Measurements from ENCODE around the gene NPTXR. TPM values are rescaled to one million over a fixed set of nuclear protein-coding genes. Genes with fewer than 3 reads are reported as not detected.

Gene NPTXR
- total RNA-seq, 2 experiments from 2014 or later: 0.08 TPM; not detected in 1

- intact Hi-C loops (cut with micrococcal nuclease; ENCODE audit: unreplicated experiment): no loop called here
- Histone ChIP-seq H3K79me2 (ENCODE audit: insufficient read depth, low read depth, low read length) (no peaks in the 10 kb centered on the region), H4K20me1 (ENCODE audit: insufficient read depth, low read length) (no peaks in the 10 kb centered on the region), H2AFZ (ENCODE audit: low read length) (no peak overlapping the region), H3K36me3 (ENCODE audit: insufficient read depth, low read length) (no peaks in the 10 kb centered on the region), H3K4me3 (ENCODE audit: low read depth, low read length, poor library complexity, severe bottlenecking) (no peak overlapping the region), H3K4me1 (ENCODE audit: insufficient read depth, low read length, poor library complexity, severe bottlenecking) (no peaks in the 10 kb centered on the region), H3K9me2 (ENCODE audit: insufficient read depth, low read length) (no peaks in the 10 kb centered on the region), H3K27ac (ENCODE audit: low read depth, low read length, poor library complexity, severe bottlenecking) (no peak overlapping the region), H3K9me3 (ENCODE audit: low read length) (no peaks in the 10 kb centered on the region), H3K4me2 (ENCODE audit: low read length) (no peak overlapping the region)
- no peak for DNase-seq (ENCODE audit: low spot score)
- TF ChIP-seq EZH2phosphoT487 (IDR thresholded peaks at IDR 0.05; ENCODE audit: borderline replicate concordance, low read depth, low read length) (0 out of 2 replicates have a peak, but pooled peaks have one; percentile 58), CTCF (conservative IDR thresholded peaks at IDR 0.05; ENCODE audit: low read length) (no peak)
- no TSS peak for BruUV-seq (replicated peaks)
- ChIA-PET CTCF (ENCODE audit: unreplicated experiment) (no interaction called here), POLR2A (no interaction called here)
These were observed 631 bp upstream of the NPTXR start for GRCh38 chr22:38844315-38845003.

DNA sequence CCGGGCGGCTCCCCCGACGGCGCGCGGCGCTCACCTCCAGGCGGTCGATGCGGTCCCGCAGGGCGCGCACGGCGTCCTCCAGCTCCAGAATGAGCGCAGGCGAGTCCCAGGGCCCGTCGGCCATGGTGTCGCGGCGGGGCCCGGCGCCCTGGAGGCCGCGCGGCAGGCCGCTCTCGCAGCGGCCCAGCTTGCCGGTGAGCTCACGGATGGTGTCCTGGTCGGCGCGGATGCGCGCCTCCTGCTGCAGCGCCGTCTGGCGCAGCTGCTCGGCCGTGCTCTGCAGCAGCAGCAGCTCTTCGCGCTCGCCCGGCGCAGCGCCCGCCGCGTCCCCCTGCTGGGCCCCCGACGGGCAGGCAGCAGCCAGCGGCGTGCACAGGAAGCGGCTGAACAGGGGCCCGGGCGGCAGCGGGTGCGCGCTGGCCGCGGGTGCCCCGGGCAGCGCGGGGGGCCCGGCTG is 599 bp downstream of the NPTXR start:
- Histone ChIP-seq H3K36me3 (ENCODE audit: insufficient read depth, low read length) (no peaks in the 10 kb centered on the region), H2AFZ (ENCODE audit: low read length) (no peak overlapping the region), H3K9me2 (ENCODE audit: insufficient read depth, low read length) (no peaks in the 10 kb centered on the region), H3K4me1 (ENCODE audit: insufficient read depth, low read length, poor library complexity, severe bottlenecking) (no peaks in the 10 kb centered on the region), H3K27ac (ENCODE audit: low read depth, low read length, poor library complexity, severe bottlenecking) (no peak overlapping the region), H3K9me3 (ENCODE audit: low read length) (no peaks in the 10 kb centered on the region), H3K79me2 (ENCODE audit: insufficient read depth, low read depth, low read length) (no peaks in the 10 kb centered on the region), H3K4me2 (ENCODE audit: low read length) (no peak overlapping the region), H3K4me3 (ENCODE audit: low read depth, low read length, poor library complexity, severe bottlenecking) (no peak overlapping the region), H4K20me1 (ENCODE audit: insufficient read depth, low read length) (no peaks in the 10 kb centered on the region)
- CTCF ChIA-PET (ENCODE audit: unreplicated experiment): no interaction called here
- TF ChIP-seq EZH2phosphoT487 (IDR thresholded peaks at IDR 0.05; ENCODE audit: borderline replicate concordance, low read depth, low read length) (no peak), CTCF (conservative IDR thresholded peaks at IDR 0.05; ENCODE audit: low read length) (no peak)
- POLR2A ChIA-PET: interaction anchor here (0.5 kb wide), 1 partner anchor 182 kb away, joined by 3 read pairs; no protein-coding TSS in a partner anchor
- BruUV-seq (replicated peaks): no TSS peak
- DNase-seq (ENCODE audit: low spot score): no peak
- intact Hi-C loops (cut with micrococcal nuclease; ENCODE audit: unreplicated experiment): no loop called here

GRCh38 chr22:38842512-38843200 is 1.2 kb downstream of the NPTXR start:
- no peak for DNase-seq (ENCODE audit: low spot score)
- CTCF ChIA-PET (ENCODE audit: unreplicated experiment): no interaction called here
- Histone ChIP-seq H3K9me3 (ENCODE audit: low read length) (no peaks in the 10 kb centered on the region), H3K36me3 (ENCODE audit: insufficient read depth, low read length) (no peaks in the 10 kb centered on the region), H4K20me1 (ENCODE audit: insufficient read depth, low read length) (no peaks in the 10 kb centered on the region), H3K9me2 (ENCODE audit: insufficient read depth, low read length) (no peaks in the 10 kb centered on the region), H2AFZ (ENCODE audit: low read length) (no peak overlapping the region), H3K27ac (ENCODE audit: low read depth, low read length, poor library complexity, severe bottlenecking) (no peak overlapping the region), H3K79me2 (ENCODE audit: insufficient read depth, low read depth, low read length) (no peaks in the 10 kb centered on the region), H3K4me2 (ENCODE audit: low read length) (no peak overlapping the region), H3K4me1 (ENCODE audit: insufficient read depth, low read length, poor library complexity, severe bottlenecking) (no peaks in the 10 kb centered on the region), H3K4me3 (ENCODE audit: low read depth, low read length, poor library complexity, severe bottlenecking) (no peak overlapping the region)
- TF ChIP-seq EZH2phosphoT487 (IDR thresholded peaks at IDR 0.05; ENCODE audit: borderline replicate concordance, low read depth, low read length): no peak
- TF ChIP-seq CTCF (conservative IDR thresholded peaks at IDR 0.05; ENCODE audit: low read length): no peak
- intact Hi-C loops (cut with micrococcal nuclease; ENCODE audit: unreplicated experiment): no loop called here
- BruUV-seq (replicated peaks): no TSS peak
- POLR2A ChIA-PET: interaction anchor here (0.5 kb wide), 1 partner anchor 182 kb away, joined by 3 read pairs; no protein-coding TSS in a partner anchor

Measured in OCI-LY7 (cell line).